ENCODE results near the gene RWDD1. TPM values are rescaled to one million over a fixed set of nuclear protein-coding genes. Genes with fewer than 3 reads are reported as not detected.

RWDD1 gene
- total RNA-seq, 1 experiment from 2014 or later = 24.6 TPM

DNA sequence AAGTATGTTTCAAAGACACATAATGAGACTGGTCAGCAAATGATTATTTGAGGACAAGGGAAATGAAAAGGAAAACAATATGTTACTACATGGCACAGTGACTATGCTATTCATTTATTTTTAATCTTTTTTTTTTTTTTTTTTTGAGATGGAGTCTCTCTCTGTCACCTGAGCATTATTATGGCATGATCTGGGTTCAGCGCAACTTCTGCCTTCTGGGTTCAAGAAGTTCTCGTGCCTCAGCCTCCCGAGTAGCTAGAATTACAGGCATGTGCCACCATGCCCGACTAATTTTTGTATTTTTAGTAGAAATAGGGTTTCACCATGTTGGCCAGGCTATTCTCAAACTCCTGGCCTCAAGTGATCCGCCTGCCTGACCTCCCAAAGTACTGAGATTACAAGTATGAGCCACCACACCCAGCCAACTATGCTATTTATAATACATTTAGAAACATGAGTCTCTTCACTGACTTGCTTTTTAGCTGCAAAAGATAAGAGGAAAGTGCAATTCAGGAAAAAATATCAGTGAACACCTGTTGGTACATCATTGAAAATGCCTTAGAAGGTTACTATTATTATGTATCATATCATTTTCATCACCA is 14.4 kb upstream of the RWDD1 start:
- Histone ChIP-seq H3K27ac (ENCODE audit: low read length) (no peak overlapping the region), H3K4me1 (ENCODE audit: insufficient read depth, low read length) (peaks cover 25% of the 10 kb centered on the region)

DNA sequence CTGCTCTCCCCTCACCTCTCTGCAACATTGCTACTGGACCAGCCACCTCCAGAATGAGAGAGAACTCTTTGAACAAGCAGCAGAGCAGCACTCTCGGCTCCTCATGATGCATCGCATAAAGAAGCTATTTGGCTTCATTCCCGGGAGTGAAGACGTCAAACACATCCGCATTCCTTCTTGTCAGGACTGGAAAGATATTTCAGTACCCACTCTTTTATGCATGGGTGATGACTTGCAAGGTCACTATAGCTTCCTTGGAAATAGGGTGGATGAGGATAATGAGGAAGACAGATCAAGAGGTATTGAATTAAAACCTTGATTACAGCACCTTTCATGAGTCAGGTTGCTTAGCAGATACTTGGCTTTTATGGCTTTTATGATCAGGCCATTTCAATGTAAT is 13.4 kb upstream of the RWDD1 start:
- Histone ChIP-seq H3K9ac (ENCODE audit: low read length) (no peak overlapping the region), H3K9me3 (ENCODE audit: low read length) (no peaks in the 10 kb centered on the region), H3K9me2 (replicated peaks; ENCODE audit: low read length) (no peaks in the 10 kb centered on the region), H3K4me2 (ENCODE audit: low read length) (no peak overlapping the region), H3K79me2 (ENCODE audit: low read length) (no peaks in the 10 kb centered on the region), H3K4me1 (ENCODE audit: insufficient read depth, low read length) (peaks cover 25% of the 10 kb centered on the region), H2AFZ (ENCODE audit: low read length) (no peak overlapping the region), H3K27me3 (ENCODE audit: low read length) (no peaks in the 10 kb centered on the region), H3K36me3 (ENCODE audit: low read depth, low read length) (no peaks in the 10 kb centered on the region), H3F3A (ENCODE audit: low read length, unreplicated experiment) (no peaks in the 10 kb centered on the region), H4K20me1 (ENCODE audit: low read length) (no peaks in the 10 kb centered on the region), H3K4me3 (ENCODE audit: low read length) (no peak overlapping the region), H3K27ac (ENCODE audit: low read length) (0 out of 2 replicates have a peak overlapping the region, but pooled peaks have one; percentile 4)
- POLR2A ChIA-PET (ENCODE audit: unreplicated experiment) = no interaction called here
- BruUV-seq (replicated peaks) = no TSS peak
- ATAC-seq (peak; percentile 92), DNase-seq (peak; percentile 94)
- CTCF ChIA-PET = interaction anchor here (0.9 kb wide), 1 partner anchor 289 kb away, joined by 5 read pairs; no protein-coding TSS in a partner anchor
- TF ChIP-seq, protein P1, sequence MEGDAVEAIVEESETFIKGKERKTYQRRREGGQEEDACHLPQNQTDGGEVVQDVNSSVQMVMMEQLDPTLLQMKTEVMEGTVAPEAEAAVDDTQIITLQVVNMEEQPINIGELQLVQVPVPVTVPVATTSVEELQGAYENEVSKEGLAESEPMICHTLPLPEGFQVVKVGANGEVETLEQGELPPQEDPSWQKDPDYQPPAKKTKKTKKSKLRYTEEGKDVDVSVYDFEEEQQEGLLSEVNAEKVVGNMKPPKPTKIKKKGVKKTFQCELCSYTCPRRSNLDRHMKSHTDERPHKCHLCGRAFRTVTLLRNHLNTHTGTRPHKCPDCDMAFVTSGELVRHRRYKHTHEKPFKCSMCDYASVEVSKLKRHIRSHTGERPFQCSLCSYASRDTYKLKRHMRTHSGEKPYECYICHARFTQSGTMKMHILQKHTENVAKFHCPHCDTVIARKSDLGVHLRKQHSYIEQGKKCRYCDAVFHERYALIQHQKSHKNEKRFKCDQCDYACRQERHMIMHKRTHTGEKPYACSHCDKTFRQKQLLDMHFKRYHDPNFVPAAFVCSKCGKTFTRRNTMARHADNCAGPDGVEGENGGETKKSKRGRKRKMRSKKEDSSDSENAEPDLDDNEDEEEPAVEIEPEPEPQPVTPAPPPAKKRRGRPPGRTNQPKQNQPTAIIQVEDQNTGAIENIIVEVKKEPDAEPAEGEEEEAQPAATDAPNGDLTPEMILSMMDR (conservative IDR thresholded peaks at IDR 0.05; ENCODE audit: low read depth, low read length) = no peak
- TF ChIP-seq EZH2phosphoT487 (IDR thresholded peaks at IDR 0.05; ENCODE audit: borderline replicate concordance, low read length) (no peak), EZH2 (IDR thresholded peaks at IDR 0.05; ENCODE audit: low read length, unreplicated experiment) (no peak)
- intact Hi-C loops (cut with micrococcal nuclease) = no loop called here

More for the DNA sequence above, 14.4 kb upstream of the RWDD1 start:
- no peak overlapping the region for H3K9ac ChIP-seq (ENCODE audit: low read length)
- no peaks in the 10 kb centered on the region for H3K79me2 ChIP-seq (ENCODE audit: low read length)
- no peak overlapping the region for H2AFZ ChIP-seq (ENCODE audit: low read length)
- no peak overlapping the region for H3K4me3 ChIP-seq (ENCODE audit: low read length)
- TF ChIP-seq EZH2 (IDR thresholded peaks at IDR 0.05; ENCODE audit: low read length, unreplicated experiment) (no peak), EZH2phosphoT487 (IDR thresholded peaks at IDR 0.05; ENCODE audit: borderline replicate concordance, low read length) (no peak)
- TF ChIP-seq, protein P1 (conservative IDR thresholded peaks at IDR 0.05; ENCODE audit: low read depth, low read length) = no peak
- H3K9me2 ChIP-seq (replicated peaks; ENCODE audit: low read length) = no peaks in the 10 kb centered on the region
- no peaks in the 10 kb centered on the region for H3K36me3 ChIP-seq (ENCODE audit: low read depth, low read length)
- no peak overlapping the region for H3K4me2 ChIP-seq (ENCODE audit: low read length)
- POLR2A ChIA-PET (ENCODE audit: unreplicated experiment) = no interaction called here
- no peaks in the 10 kb centered on the region for H3F3A ChIP-seq (ENCODE audit: low read length, unreplicated experiment)
- CTCF ChIA-PET = no interaction called here
- DNase-seq = no peak
- no peaks in the 10 kb centered on the region for H3K9me3 ChIP-seq (ENCODE audit: low read length)
- H3K27me3 ChIP-seq (ENCODE audit: low read length) = no peaks in the 10 kb centered on the region
- intact Hi-C loops (cut with micrococcal nuclease) = no loop called here
- no TSS peak for BruUV-seq (replicated peaks)
- no peaks in the 10 kb centered on the region for H4K20me1 ChIP-seq (ENCODE audit: low read length)
- ATAC-seq = no peak

DNA sequence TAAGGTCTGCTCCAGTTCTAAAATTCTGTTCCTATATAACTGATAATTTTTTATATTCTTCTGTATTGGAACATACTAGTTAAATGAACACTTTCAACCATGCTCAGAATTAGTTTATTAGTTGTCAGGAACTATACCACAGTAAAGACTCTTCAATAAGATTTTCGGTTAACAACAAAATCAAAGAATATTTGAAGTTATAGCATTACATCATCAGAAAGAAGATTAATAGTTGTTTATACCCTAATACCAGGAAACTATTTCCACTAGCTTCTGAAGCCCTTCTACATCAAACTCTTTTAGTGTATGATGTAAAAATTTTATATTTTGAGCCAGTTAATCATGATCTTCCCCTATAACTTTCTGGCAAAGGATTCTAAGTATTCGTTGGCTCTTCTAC is 11.2 kb upstream of the RWDD1 start:
- H4K20me1 ChIP-seq (ENCODE audit: low read length) = no peaks in the 10 kb centered on the region
- no peaks in the 10 kb centered on the region for H3F3A ChIP-seq (ENCODE audit: low read length, unreplicated experiment)
- no peaks in the 10 kb centered on the region for H3K36me3 ChIP-seq (ENCODE audit: low read depth, low read length)
- H3K4me2 ChIP-seq (ENCODE audit: low read length) = no peak overlapping the region
- no peaks in the 10 kb centered on the region for H3K9me3 ChIP-seq (ENCODE audit: low read length)
- ChIA-PET CTCF (no interaction called here), POLR2A (ENCODE audit: unreplicated experiment) (no interaction called here)
- TF ChIP-seq EZH2 (IDR thresholded peaks at IDR 0.05; ENCODE audit: low read length, unreplicated experiment) (no peak), EZH2phosphoT487 (IDR thresholded peaks at IDR 0.05; ENCODE audit: borderline replicate concordance, low read length) (no peak)
- TF ChIP-seq, protein P1 (conservative IDR thresholded peaks at IDR 0.05; ENCODE audit: low read depth, low read length) = no peak
- no peak for ATAC-seq
- no peak overlapping the region for H3K9ac ChIP-seq (ENCODE audit: low read length)
- no peaks in the 10 kb centered on the region for H3K9me2 ChIP-seq (replicated peaks; ENCODE audit: low read length)
- peaks cover 25% of the 10 kb centered on the region for H3K4me1 ChIP-seq (ENCODE audit: insufficient read depth, low read length)
- no peak overlapping the region for H3K27ac ChIP-seq (ENCODE audit: low read length)
- intact Hi-C loops (cut with micrococcal nuclease) = no loop called here
- BruUV-seq (replicated peaks) = no TSS peak
- no peaks in the 10 kb centered on the region for H3K27me3 ChIP-seq (ENCODE audit: low read length)
- no peak overlapping the region for H3K4me3 ChIP-seq (ENCODE audit: low read length)
- H3K79me2 ChIP-seq (ENCODE audit: low read length) = no peaks in the 10 kb centered on the region
- no peak overlapping the region for H2AFZ ChIP-seq (ENCODE audit: low read length)
- DNase-seq = no peak

Measured in PC-3 (cell line).